Esophagus muscularis mucosa (tissue), 4 donors: ENCODE measurements around the gene CAMKMT. TPM values are rescaled to one million over a fixed set of nuclear protein-coding genes. Genes with fewer than 3 reads are reported as not detected.
A peak's percentile ranks its signal among the peaks of the same experiment; 100 is the strongest.

ENCODE experiments used
- DNase-seq: peaks from one replicate; pipeline ENCODE4 v3.0.0-alpha.2; 2017; ENCODE audit errors: extremely low spot score
- H3K27ac ChIP-seq, 4 donors: fragments of 200-600 bp; sonication (generic); replicated peaks in 1 of 4; 1 replicate in 3 of 4; 2 replicates in 1 of 4; pipeline ENCODE4 v1.5.1; 2016 to 2019; ENCODE audit warnings: mild to moderate bottlenecking in 1 of 4
- H3K27me3 ChIP-seq, 4 donors: fragments of 200-600 bp; sonication (generic); one replicate each; pipeline versions ENCODE4 v1.5.1 to v1.6.0; 2016 to 2019
- H3K36me3 ChIP-seq, 4 donors: fragments of 200-600 bp; sonication (generic); one replicate each; pipeline ENCODE4 v1.5.1; 2016 to 2019
- H3K4me1 ChIP-seq, 4 donors: fragments of 200-600 bp; sonication (generic); one replicate each; pipeline ENCODE4 v1.5.1; 2016 to 2019
- H3K4me3 ChIP-seq, 4 donors: fragments of 200-600 bp; sonication (generic); 1 replicate in 2 of 4; 2 replicates in 2 of 4; pipeline ENCODE4 v1.5.1; 2016 to 2019; ENCODE audit warnings: mild to moderate bottlenecking in 4 of 4, moderate library complexity in 1 of 4
- H3K9me3 ChIP-seq, 4 donors: fragments of 200-600 bp; sonication (generic); 1 replicate in 3 of 4; 2 replicates in 1 of 4; pipeline ENCODE4 v1.5.1; 2016 to 2019
- CTCF ChIP-seq, 3 experiments: fragments of 200-600 bp in 2 of 3; fragments of 450-650 bp in 1 of 3; sonication (generic) in 2 of 3; IDR thresholded peaks; one replicate each; pipeline ENCODE4 v1.5.1; 2017 to 2019; ENCODE audit warnings: antibody characterized with exemption in 3 of 3, mild to moderate bottlenecking in 2 of 3, moderate library complexity in 1 of 3
- EP300 ChIP-seq: sonication (generic); formaldehyde crosslinking; IDR thresholded peaks from one replicate; pipeline ENCODE4 v1.6.1; 2017; ENCODE audit warnings: antibody characterized with exemption
- POLR2A ChIP-seq: fragments of 450-650 bp; IDR thresholded peaks from one replicate; pipeline ENCODE4 v1.6.1; 2017; ENCODE audit warnings: antibody characterized with exemption, moderate library complexity, mild to moderate bottlenecking, low read depth
- POLR2AphosphoS5 ChIP-seq, 2 donors: sonication (generic); formaldehyde crosslinking; IDR thresholded peaks; one replicate each; pipeline ENCODE4 v1.6.1; 2017; ENCODE audit warnings: antibody characterized with exemption in 2 of 2
- WGBS: methylation state at CpG from one replicate; pipeline ENCODE4 v1.1.5; 2018; 5-methylcytosine and 5-hydroxymethylcytosine counted together
- intact Hi-C: fragments of 100-400 bp; cut with DNase I; formaldehyde crosslinking; loops from one replicate; pipeline ENCODE4 v1.15.1; 2023
- total RNA-seq, 4 donors: library from RNA; depleted of rRNA; stranded (reverse); fragments of >200 nt; gene quantifications; one replicate each; pipeline versions ENCODE4 v1.1.0 to v1.2.1, GENCODE V29; 2016

The CAMKMT gene
- total RNA-seq, 4 donors from 2014 or later, result 5.8 to 8.3 (median 6.9) TPM

GRCh38 chr2:44766220-44766619 is 404.5 kb downstream of the CAMKMT start:
- intact Hi-C loops, result no loop called here
- Histone ChIP-seq H3K27me3 (peaks cover 0 to 3% (median 0%) of the 10 kb centered on the region in 4 donors), H3K27ac (no peak overlapping the region), H3K36me3 (no peaks in the 10 kb centered on the region), H3K4me1 (no peaks in the 10 kb centered on the region), H3K4me3 (no peak overlapping the region), H3K9me3 (no peaks in the 10 kb centered on the region)
- TF ChIP-seq POLR2AphosphoS5 (IDR thresholded peaks at IDR 0.05) (no peak), POLR2A (no peak)
- no peak for DNase-seq
- 90% methylated on average over 5 of the region's 5 CpGs for WGBS

- intact Hi-C loops, result no loop called here
- 93% methylated on average over 1 of the region's 1 CpG for WGBS
- Histone ChIP-seq H3K4me3 (no peak overlapping the region), H3K36me3 (no peaks in the 10 kb centered on the region), H3K4me1 (no peaks in the 10 kb centered on the region), H3K27me3 (peaks cover 0 to 3% (median 0%) of the 10 kb centered on the region in 4 donors), H3K27ac (no peak overlapping the region), H3K9me3 (no peaks in the 10 kb centered on the region)
- no peak for TF ChIP-seq CTCF (IDR thresholded peaks at IDR 0.05)
- TF ChIP-seq EP300, result no peak
- TF ChIP-seq POLR2AphosphoS5 (IDR thresholded peaks at IDR 0.05), result no peak
- TF ChIP-seq POLR2A, result no peak
- DNase-seq, result no peak
Observed at GRCh38 chr2:44766777-44767176, 405.0 kb downstream of the CAMKMT start.

GRCh38 chr2:44767691-44768090 is 405.9 kb downstream of the CAMKMT start:
- no peak overlapping the region for H3K4me3 ChIP-seq
- TF ChIP-seq CTCF (IDR thresholded peaks at IDR 0.05), result no peak
- no peaks in the 10 kb centered on the region for H3K4me1 ChIP-seq
- peaks cover 0 to 3% (median 0%) of the 10 kb centered on the region in 4 donors for H3K27me3 ChIP-seq
- WGBS, result 88% methylated on average over 8 of the region's 8 CpGs
- no peak overlapping the region for H3K27ac ChIP-seq
- intact Hi-C loops, result no loop called here
- H3K9me3 ChIP-seq, result no peaks in the 10 kb centered on the region
- DNase-seq, result no peak
- H3K36me3 ChIP-seq, result no peaks in the 10 kb centered on the region

GRCh38 chr2:44768438-44769236 is 406.9 kb downstream of the CAMKMT start:
- Histone ChIP-seq H3K4me3 (peak overlapping the region in 2 of 4 donors; percentile 10 to 32), H3K4me1 (no peaks in the 10 kb centered on the region), H3K27ac (no peak overlapping the region), H3K9me3 (no peaks in the 10 kb centered on the region), H3K27me3 (peaks cover 0 to 3% (median 0%) of the 10 kb centered on the region in 4 donors), H3K36me3 (no peaks in the 10 kb centered on the region)
- intact Hi-C loops, result no loop called here
- no peak for TF ChIP-seq POLR2AphosphoS5 (IDR thresholded peaks at IDR 0.05)
- 43% methylated on average over 20 of the region's 42 CpGs for WGBS
- no peak for DNase-seq

- 92% methylated on average over 9 of the region's 9 CpGs for WGBS
- Histone ChIP-seq H3K4me3 (no peak overlapping the region), H3K4me1 (no peaks in the 10 kb centered on the region), H3K36me3 (no peaks in the 10 kb centered on the region), H3K9me3 (no peaks in the 10 kb centered on the region), H3K27ac (no peak overlapping the region), H3K27me3 (peaks cover 0 to 3% (median 0%) of the 10 kb centered on the region in 4 donors)
- intact Hi-C loops, result no loop called here
- no peak for DNase-seq
- no peak for TF ChIP-seq CTCF (IDR thresholded peaks at IDR 0.05)
- no peak for TF ChIP-seq EP300
- TF ChIP-seq POLR2AphosphoS5 (IDR thresholded peaks at IDR 0.05), result no peak
- no peak for TF ChIP-seq POLR2A
Observed at GRCh38 chr2:44769349-44770011, 407.7 kb downstream of the CAMKMT start.
